ENCODE results near the gene TMEM9. TPM values are rescaled to one million over a fixed set of nuclear protein-coding genes. Genes with fewer than 3 reads are reported as not detected.

Gene TMEM9
- polyA plus RNA-seq, 1 donor: 49.8 TPM

GRCh38 chr1:201128962-201129361 is 25.3 kb downstream of the TMEM9 start:
- Histone ChIP-seq H3K27ac (ENCODE audit: low read length) (no peak overlapping the region), H3K9me3 (ENCODE audit: control insufficient read depth, low read depth, low read length) (no peaks in the 10 kb centered on the region), H3K4me3 (ENCODE audit: low read length) (no peak overlapping the region), H3K27me3 (ENCODE audit: control insufficient read depth, insufficient read depth, low read length) (no peaks in the 10 kb centered on the region), H3K4me1 (ENCODE audit: control insufficient read depth, insufficient read depth, low read length) (peaks cover 3% of the 10 kb centered on the region), H3K36me3 (ENCODE audit: control insufficient read depth, insufficient read depth, low read length) (peaks cover under 1% of the 10 kb centered on the region)
- no CpG with 5 or more reads among the region's 13 CpGs for WGBS (ENCODE audit: insufficient coverage, low lambda C conversion rate)
- no peak for DNase-seq

GRCh38 chr1:201128476-201128875 is 25.8 kb downstream of the TMEM9 start:
- DNase-seq: no peak
- 100% methylated on average over 2 of the region's 9 CpGs for WGBS (ENCODE audit: insufficient coverage, low lambda C conversion rate)
- H3K4me1 ChIP-seq (ENCODE audit: control insufficient read depth, insufficient read depth, low read length): peaks cover 3% of the 10 kb centered on the region
- H3K27me3 ChIP-seq (ENCODE audit: control insufficient read depth, insufficient read depth, low read length): no peaks in the 10 kb centered on the region
- H3K4me3 ChIP-seq (ENCODE audit: low read length): no peak overlapping the region
- no peaks in the 10 kb centered on the region for H3K36me3 ChIP-seq (ENCODE audit: control insufficient read depth, insufficient read depth, low read length)
- H3K27ac ChIP-seq (ENCODE audit: low read length): no peak overlapping the region
- H3K9me3 ChIP-seq (ENCODE audit: control insufficient read depth, low read depth, low read length): no peaks in the 10 kb centered on the region

- peaks cover 3% of the 10 kb centered on the region for H3K4me1 ChIP-seq (ENCODE audit: control insufficient read depth, insufficient read depth, low read length)
- WGBS (ENCODE audit: insufficient coverage, low lambda C conversion rate): no CpG with 5 or more reads among the region's 17 CpGs
- H3K27ac ChIP-seq (ENCODE audit: low read length): no peak overlapping the region
- DNase-seq: no peak
- H3K27me3 ChIP-seq (ENCODE audit: control insufficient read depth, insufficient read depth, low read length): peaks cover under 1% of the 10 kb centered on the region
- no peaks in the 10 kb centered on the region for H3K9me3 ChIP-seq (ENCODE audit: control insufficient read depth, low read depth, low read length)
- no peak overlapping the region for H3K4me3 ChIP-seq (ENCODE audit: low read length)
- H3K36me3 ChIP-seq (ENCODE audit: control insufficient read depth, insufficient read depth, low read length): no peaks in the 10 kb centered on the region
Observed at GRCh38 chr1:201127755-201128455, 26.4 kb downstream of the TMEM9 start.

GRCh38 chr1:201126832-201127754 is 27.2 kb downstream of the TMEM9 start, which contains the start of gene ASCL5:
Gene ASCL5, minus strand, starts transcription at chr1:201127184. Its CDS starts 11,812 bp downstream, at chr1:201115372.
- Histone ChIP-seq H3K27me3 (ENCODE audit: control insufficient read depth, insufficient read depth, low read length) (peaks cover 2% of the 10 kb centered on the region), H3K9me3 (ENCODE audit: control insufficient read depth, low read depth, low read length) (no peaks in the 10 kb centered on the region), H3K27ac (ENCODE audit: low read length) (no peak within 1 kb of the TSS), H3K4me1 (ENCODE audit: control insufficient read depth, insufficient read depth, low read length) (peaks cover 3% of the 10 kb centered on the region), H3K36me3 (ENCODE audit: control insufficient read depth, insufficient read depth, low read length) (no peaks in the 10 kb centered on the region), H3K4me3 (ENCODE audit: low read length) (no peak within 1 kb of the TSS)
- DNase-seq: peak in 1 of 2 donors; percentile 66
- WGBS (ENCODE audit: insufficient coverage, low lambda C conversion rate): 40% methylated on average over 1 of the region's 24 CpGs

DNA sequence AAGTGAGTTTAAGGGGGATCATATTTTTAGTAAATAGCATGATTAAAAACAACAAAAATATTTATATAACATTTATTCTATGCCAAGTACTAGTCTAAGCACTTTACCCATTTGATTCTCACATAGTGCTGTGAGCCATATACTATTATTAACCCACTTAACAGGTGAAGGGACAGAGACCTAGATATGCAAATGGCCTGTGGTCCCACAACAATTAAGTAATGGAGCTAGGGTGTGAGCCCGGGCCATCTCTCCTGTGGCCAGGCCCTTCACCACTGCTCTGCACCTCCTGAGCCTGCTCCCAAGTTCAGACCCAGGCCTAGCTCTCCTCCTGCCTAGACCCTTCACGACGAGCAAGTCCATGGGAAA is 27.8 kb downstream of the TMEM9 start:
- Histone ChIP-seq H3K4me3 (ENCODE audit: low read length) (no peak overlapping the region), H3K9me3 (ENCODE audit: control insufficient read depth, low read depth, low read length) (no peaks in the 10 kb centered on the region), H3K27ac (ENCODE audit: low read length) (no peak overlapping the region), H3K36me3 (ENCODE audit: control insufficient read depth, insufficient read depth, low read length) (no peaks in the 10 kb centered on the region), H3K4me1 (ENCODE audit: control insufficient read depth, insufficient read depth, low read length) (peaks cover 3% of the 10 kb centered on the region), H3K27me3 (ENCODE audit: control insufficient read depth, insufficient read depth, low read length) (peaks cover 2% of the 10 kb centered on the region)
- peak in 1 of 2 donors; percentile 11 for DNase-seq
- WGBS (ENCODE audit: insufficient coverage, low lambda C conversion rate): no CpG with 5 or more reads among the region's 3 CpGs

DNA sequence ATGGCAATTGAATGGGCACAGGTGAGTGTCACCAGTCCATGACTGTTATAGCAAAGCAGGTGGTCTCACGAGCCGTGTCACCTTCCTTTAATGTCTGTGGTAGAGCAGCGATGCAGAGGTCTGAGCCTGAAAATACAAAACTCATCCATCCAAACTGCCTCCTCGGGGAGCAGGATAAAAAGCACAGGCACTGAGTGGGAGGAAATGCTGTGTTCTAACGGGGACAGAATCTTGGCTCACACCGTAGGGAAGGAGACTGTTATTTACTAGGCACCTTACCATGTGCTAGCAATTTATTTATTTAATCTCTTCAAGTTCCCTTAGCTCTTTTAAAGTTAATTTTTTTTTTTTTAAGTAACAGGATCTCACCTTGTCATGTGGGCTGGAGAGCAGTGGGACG is 28.5 kb downstream of the TMEM9 start:
- WGBS (ENCODE audit: insufficient coverage, low lambda C conversion rate): 82% methylated on average over 2 of the region's 7 CpGs
- DNase-seq: no peak
- Histone ChIP-seq H3K27me3 (ENCODE audit: control insufficient read depth, insufficient read depth, low read length) (peaks cover 4% of the 10 kb centered on the region), H3K9me3 (ENCODE audit: control insufficient read depth, low read depth, low read length) (no peaks in the 10 kb centered on the region), H3K4me3 (ENCODE audit: low read length) (no peak overlapping the region), H3K27ac (ENCODE audit: low read length) (no peak overlapping the region), H3K36me3 (ENCODE audit: control insufficient read depth, insufficient read depth, low read length) (no peaks in the 10 kb centered on the region), H3K4me1 (ENCODE audit: control insufficient read depth, insufficient read depth, low read length) (peaks cover 3% of the 10 kb centered on the region)

DNA sequence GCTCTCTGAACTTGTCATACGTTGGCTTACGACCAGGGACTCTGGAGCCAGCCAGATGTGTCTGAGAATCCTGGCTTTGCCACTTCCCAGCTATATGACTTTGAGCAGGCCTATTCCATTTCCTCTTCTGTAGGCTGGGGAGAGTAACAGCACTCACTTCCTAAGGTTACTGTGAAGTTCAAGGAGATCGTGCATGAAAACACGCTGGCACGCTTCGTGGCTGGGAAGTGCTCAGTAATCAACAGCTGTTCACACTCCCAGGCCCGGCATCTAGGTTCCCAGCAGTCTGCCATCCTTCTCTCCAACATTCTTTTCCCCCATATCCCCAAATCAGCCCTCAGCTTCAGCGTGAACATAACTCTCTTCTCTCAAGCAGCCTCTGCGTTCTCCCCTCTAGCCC is 29.3 kb downstream of the TMEM9 start:
- no peaks in the 10 kb centered on the region for H3K9me3 ChIP-seq (ENCODE audit: control insufficient read depth, low read depth, low read length)
- peaks cover 5% of the 10 kb centered on the region for H3K27me3 ChIP-seq (ENCODE audit: control insufficient read depth, insufficient read depth, low read length)
- H3K4me3 ChIP-seq (ENCODE audit: low read length): no peak overlapping the region
- no peak for DNase-seq
- no peak overlapping the region for H3K27ac ChIP-seq (ENCODE audit: low read length)
- WGBS (ENCODE audit: insufficient coverage, low lambda C conversion rate): 73% methylated on average over 7 of the region's 9 CpGs
- H3K4me1 ChIP-seq (ENCODE audit: control insufficient read depth, insufficient read depth, low read length): peaks cover 3% of the 10 kb centered on the region
- no peaks in the 10 kb centered on the region for H3K36me3 ChIP-seq (ENCODE audit: control insufficient read depth, insufficient read depth, low read length)

DNA sequence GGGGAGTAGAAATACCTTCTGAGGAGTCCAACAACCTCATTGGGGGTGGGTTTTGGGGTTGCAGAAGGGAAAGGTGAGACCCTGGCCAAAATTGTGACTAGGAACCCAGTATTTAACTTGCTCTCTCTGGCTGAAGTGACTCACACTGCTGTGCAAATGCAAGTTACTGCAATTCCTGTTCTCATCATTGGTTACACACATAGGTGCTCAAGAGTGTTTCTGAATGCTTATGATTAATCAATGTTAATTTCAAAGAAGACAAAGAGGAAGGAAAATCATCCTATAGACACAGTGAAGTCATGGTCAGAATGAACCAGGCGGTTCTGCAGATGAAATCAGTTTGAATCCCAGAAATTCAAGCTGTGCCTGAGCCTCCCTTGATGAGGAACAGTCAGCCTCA is 30.4 kb downstream of the TMEM9 start:
- Histone ChIP-seq H3K4me1 (ENCODE audit: control insufficient read depth, insufficient read depth, low read length) (peaks cover 3% of the 10 kb centered on the region), H3K27me3 (ENCODE audit: control insufficient read depth, insufficient read depth, low read length) (peaks cover 8% of the 10 kb centered on the region), H3K9me3 (ENCODE audit: control insufficient read depth, low read depth, low read length) (no peaks in the 10 kb centered on the region), H3K36me3 (ENCODE audit: control insufficient read depth, insufficient read depth, low read length) (no peaks in the 10 kb centered on the region), H3K27ac (ENCODE audit: low read length) (no peak overlapping the region), H3K4me3 (ENCODE audit: low read length) (no peak overlapping the region)
- WGBS (ENCODE audit: insufficient coverage, low lambda C conversion rate): no CpG with 5 or more reads among the region's 1 CpG
- no peak for DNase-seq

GRCh38 chr1:201122321-201122957 is 31.8 kb downstream of the TMEM9 start:
- no CpG with 5 or more reads among the region's 10 CpGs for WGBS (ENCODE audit: insufficient coverage, low lambda C conversion rate)
- no peak for DNase-seq

More at GRCh38 chr1:201122321-201122957, 31.8 kb downstream of the TMEM9 start:
- peaks cover 3% of the 10 kb centered on the region for H3K4me1 ChIP-seq (ENCODE audit: control insufficient read depth, insufficient read depth, low read length)
- no peak overlapping the region for H3K27ac ChIP-seq (ENCODE audit: low read length)
- H3K27me3 ChIP-seq (ENCODE audit: control insufficient read depth, insufficient read depth, low read length): peaks cover 8% of the 10 kb centered on the region
- H3K9me3 ChIP-seq (ENCODE audit: control insufficient read depth, low read depth, low read length): no peaks in the 10 kb centered on the region
- no peaks in the 10 kb centered on the region for H3K36me3 ChIP-seq (ENCODE audit: control insufficient read depth, insufficient read depth, low read length)
- H3K4me3 ChIP-seq (ENCODE audit: low read length): no peak overlapping the region
